Ovary (tissue), 3 donors: ENCODE data around the gene MED27.

Experiments used
- CTCF ChIP-seq, 3 donors: fragments of 450-650 bp in 2 of 3; fragments of 200-600 bp in 1 of 3; IDR thresholded peaks; one replicate each; pipeline versions ENCODE4 v1.5.1 to v1.8.0; 2016 to 2022; ENCODE audit warnings: antibody characterized with exemption in 3 of 3, mild to moderate bottlenecking in 1 of 3
- POLR2A ChIP-seq: fragments of 450-650 bp; IDR thresholded peaks from one replicate; pipeline ENCODE4 v1.6.1; 2017; ENCODE audit warnings: antibody characterized with exemption, mild to moderate bottlenecking, moderate library complexity
- donor health status: DM: no; HTN: no; CAD: no.

- TF ChIP-seq CTCF (IDR thresholded peaks at IDR 0.05) (no peak), POLR2A (no peak)
These were observed 215.1 kb downstream of the MED27 start for GRCh38 chr9:131864531-131864930.
